HG02870 (cell line): Measurements from ENCODE around the gene ENPP7.
A peak's percentile ranks its signal among the peaks of the same experiment; 100 is the strongest.

Experiments
- ATAC-seq: cut with Tn5 transposase; IDR thresholded peaks from one replicate; pipeline ENCODE4 v1.9.1; 2021; ENCODE audit warnings: mild to moderate bottlenecking, moderate library complexity; ENCODE audit not compliant: unreplicated experiment

Gene ENPP7

GRCh38 chr17:79776376-79777119, 45.8 kb downstream of the ENPP7 start:
- ATAC-seq, result no peak

- ATAC-seq, result peak; percentile 24
Observed at GRCh38 chr17:79777120-79777893, 46.6 kb downstream of the ENPP7 start.

GRCh38 chr17:79777894-79778503, 47.3 kb downstream of the ENPP7 start, which contains the start of gene CBX2:
CBX2 (plus strand) TSS chr17:79778148; CDS start chr17:79778236, 88 bp downstream.
- ATAC-seq, result peak; percentile 45

- ATAC-seq, result no peak
Observed at GRCh38 chr17:79778504-79779083, 47.9 kb downstream of the ENPP7 start.

- no peak for ATAC-seq
Observed at GRCh38 chr17:79779084-79779529, 48.4 kb downstream of the ENPP7 start.

GRCh38 chr17:79779661-79780365, 49.1 kb downstream of the ENPP7 start:
- no peak for ATAC-seq

- no peak for ATAC-seq
Observed at GRCh38 chr17:79781012-79781650, 50.4 kb downstream of the ENPP7 start.

- no peak for ATAC-seq
Observed at GRCh38 chr17:79781736-79782575, 51.2 kb downstream of the ENPP7 start.

GRCh38 chr17:79783891-79784290, 53.1 kb downstream of the ENPP7 start:
- ATAC-seq, result no peak

- ATAC-seq, result no peak
Observed at GRCh38 chr17:79784353-79785016, 53.7 kb downstream of the ENPP7 start.

GRCh38 chr17:79785017-79785899, 54.5 kb downstream of the ENPP7 start:
- ATAC-seq, result no peak

- no peak for ATAC-seq
Observed at GRCh38 chr17:79785900-79786810, 55.4 kb downstream of the ENPP7 start.

GRCh38 chr17:79786930-79787643, 56.3 kb downstream of the ENPP7 start:
- no peak for ATAC-seq

GRCh38 chr17:79788455-79788854, 57.7 kb downstream of the ENPP7 start:
- no peak for ATAC-seq

GRCh38 chr17:79788989-79789942, 58.5 kb downstream of the ENPP7 start:
- no peak for ATAC-seq
